Measurements from ENCODE around the gene SPATA13.

DNA sequence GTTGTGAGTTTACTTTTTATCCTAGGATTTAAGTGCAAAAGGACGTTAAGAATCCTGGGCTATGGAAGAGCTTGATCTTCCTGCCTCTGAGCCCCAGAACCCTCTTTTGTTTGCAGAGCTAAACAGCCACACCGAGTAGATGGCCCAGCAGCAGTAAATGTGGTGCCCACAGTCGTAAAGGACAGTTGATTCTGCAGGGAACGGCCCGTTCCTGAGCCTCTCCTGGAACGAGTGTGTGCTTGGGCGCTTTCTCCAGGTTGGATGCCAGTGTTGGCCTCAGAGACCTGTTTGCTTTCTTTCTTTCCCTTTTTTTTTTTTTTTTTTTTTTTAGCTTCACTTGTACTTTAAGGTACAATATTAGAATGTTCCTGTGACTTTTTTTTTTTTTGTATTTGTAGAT, 41.7 kb downstream of the SPATA13 start:
- TF ChIP-seq, protein P1, sequence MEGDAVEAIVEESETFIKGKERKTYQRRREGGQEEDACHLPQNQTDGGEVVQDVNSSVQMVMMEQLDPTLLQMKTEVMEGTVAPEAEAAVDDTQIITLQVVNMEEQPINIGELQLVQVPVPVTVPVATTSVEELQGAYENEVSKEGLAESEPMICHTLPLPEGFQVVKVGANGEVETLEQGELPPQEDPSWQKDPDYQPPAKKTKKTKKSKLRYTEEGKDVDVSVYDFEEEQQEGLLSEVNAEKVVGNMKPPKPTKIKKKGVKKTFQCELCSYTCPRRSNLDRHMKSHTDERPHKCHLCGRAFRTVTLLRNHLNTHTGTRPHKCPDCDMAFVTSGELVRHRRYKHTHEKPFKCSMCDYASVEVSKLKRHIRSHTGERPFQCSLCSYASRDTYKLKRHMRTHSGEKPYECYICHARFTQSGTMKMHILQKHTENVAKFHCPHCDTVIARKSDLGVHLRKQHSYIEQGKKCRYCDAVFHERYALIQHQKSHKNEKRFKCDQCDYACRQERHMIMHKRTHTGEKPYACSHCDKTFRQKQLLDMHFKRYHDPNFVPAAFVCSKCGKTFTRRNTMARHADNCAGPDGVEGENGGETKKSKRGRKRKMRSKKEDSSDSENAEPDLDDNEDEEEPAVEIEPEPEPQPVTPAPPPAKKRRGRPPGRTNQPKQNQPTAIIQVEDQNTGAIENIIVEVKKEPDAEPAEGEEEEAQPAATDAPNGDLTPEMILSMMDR (IDR thresholded peaks at IDR 0.05) = no peak
- TF ChIP-seq POLR2A (IDR thresholded peaks at IDR 0.05) = no peak

All from adrenal gland (tissue), 5 donors.